Keratinocyte (primary cell): ENCODE measurements around the gene SLC25A39. TPM values are rescaled to one million over a fixed set of nuclear protein-coding genes. Genes with fewer than 3 reads are reported as not detected.
"Not testable (repeated sequence)": the region's sequence is repeated elsewhere in the genome, so short reads cannot be mapped to it uniquely, and the experiment has no call there.

Experiments used
- DNase-seq: peaks from one replicate; pipeline ENCODE4 v3.0.0-alpha.2; 2011; ENCODE audit warnings: low read depth, missing footprints, low spot score
- FAIRE-seq: peaks from 2 replicates; lab custom pipeline; 2011; peaks lifted over from hg19 to GRCh38; lab: Jason Lieb, UNC
- H2AFZ ChIP-seq: 2 replicates; pipeline ENCODE4 v1.6.0; 2012; ENCODE audit warnings: low read length, control low read depth, inconsistent platforms; ENCODE audit not compliant: control insufficient read depth
- H3K27ac ChIP-seq: 2 replicates; pipeline ENCODE4 v1.5.1; 2011; ENCODE audit warnings: low read length; ENCODE audit not compliant: control insufficient read depth, insufficient read depth
- H3K27me3 ChIP-seq: 3 replicates; pipeline ENCODE4 v1.6.0; 2011; ENCODE audit warnings: low read length; ENCODE audit not compliant: control insufficient read depth, insufficient read depth; ENCODE audit errors: extremely low read depth
- H3K36me3 ChIP-seq, 2 experiments: 2 replicates in 1 of 2; 3 replicates in 1 of 2; pipeline ENCODE4 v1.5.1; 2011; ENCODE audit warnings: low read length in 2 of 2, mild to moderate bottlenecking in 1 of 2; ENCODE audit not compliant: control insufficient read depth in 2 of 2, insufficient read depth in 2 of 2; ENCODE audit errors: extremely low read depth in 1 of 2
- H3K4me1 ChIP-seq: 3 replicates; pipeline ENCODE4 v1.5.1; 2011; ENCODE audit warnings: low read length; ENCODE audit not compliant: control insufficient read depth, insufficient read depth; ENCODE audit errors: extremely low read depth
- H3K4me2 ChIP-seq: 3 replicates; pipeline ENCODE4 v1.6.0; 2011; ENCODE audit warnings: low read depth, low read length; ENCODE audit not compliant: control insufficient read depth, insufficient read depth; ENCODE audit errors: extremely low read depth
- H3K4me3 ChIP-seq, 3 experiments: fragments of 200-600 bp in 1 of 3; sonication (generic) in 1 of 3; 2 replicates in 2 of 3; 3 replicates in 1 of 3; pipeline ENCODE4 v1.5.1; 2011 to 2016; ENCODE audit warnings: low read length in 3 of 3, mild to moderate bottlenecking in 3 of 3, control low read depth in 2 of 3, inconsistent platforms in 1 of 3, low read depth in 1 of 3, mixed read lengths in 1 of 3, mixed run types in 1 of 3, moderate library complexity in 1 of 3; ENCODE audit not compliant: control insufficient read depth in 2 of 3, insufficient read depth in 2 of 3; ENCODE audit errors: extremely low read depth in 1 of 3
- H3K79me2 ChIP-seq: 2 replicates; pipeline ENCODE4 v1.6.0; 2012; ENCODE audit warnings: low read length; ENCODE audit not compliant: control insufficient read depth, insufficient read depth
- H3K9ac ChIP-seq: 3 replicates; pipeline ENCODE4 v1.6.0; 2011; ENCODE audit warnings: low read length; ENCODE audit not compliant: control insufficient read depth, insufficient read depth; ENCODE audit errors: extremely low read depth
- H3K9me1 ChIP-seq: 3 replicates; pipeline ENCODE4 v1.6.0; 2011; ENCODE audit warnings: low read length; ENCODE audit not compliant: control insufficient read depth, insufficient read depth; ENCODE audit errors: extremely low read depth
- H3K9me3 ChIP-seq: 2 replicates; pipeline ENCODE4 v1.5.1; 2012; ENCODE audit warnings: low read depth, low read length; ENCODE audit not compliant: control insufficient read depth
- H4K20me1 ChIP-seq: 3 replicates; pipeline ENCODE4 v1.6.0; 2011; ENCODE audit warnings: low read length; ENCODE audit not compliant: control insufficient read depth, insufficient read depth; ENCODE audit errors: extremely low read depth
- CTCF ChIP-seq, 3 experiments: IDR thresholded peaks in 1 of 3; conservative IDR thresholded peaks in 1 of 3; optimal IDR thresholded peaks in 1 of 3; 2 replicates in 2 of 3; 3 replicates in 1 of 3; pipeline versions ENCODE3 to v1.5.1; 2011; ENCODE audit warnings: low read length in 3 of 3, mild to moderate bottlenecking in 3 of 3, moderate library complexity in 2 of 3, control low read depth in 1 of 3, inconsistent platforms in 1 of 3; ENCODE audit not compliant: insufficient read depth in 2 of 3; ENCODE audit errors: extremely low read depth in 1 of 3
- EZH2 ChIP-seq: IDR thresholded peaks from one replicate; pipeline ENCODE4 v1.6.1; 2012; ENCODE audit warnings: inconsistent platforms, mild to moderate bottlenecking, low read length, moderate library complexity
- dilution Hi-C: fragments of 300-500 bp; cut with MboI; formaldehyde crosslinking; loops from one replicate; pipeline ENCODE4 v1.7.0; 2020; ENCODE audit warnings: low sequenced_read_pairs; ENCODE audit not compliant: extremely low pct_ligation_motif_present
- polyA plus RNA-seq, 5 experiments: library from polyadenylated mRNA; depleted of rRNA in 3 of 5; stranded (reverse) in 3 of 5; stranded (forward) in 1 of 5; unstranded in 1 of 5; fragments of >200 nt; gene quantifications; 1 replicate in 1 of 5; 2 replicates in 3 of 5; 3 replicates in 1 of 5; pipeline versions ENCODE4 v1.2.1 to v1.2.3, GENCODE V29; 2011 to 2012; ENCODE audit warnings: missing spikeins in 2 of 5, low read depth in 1 of 5, low replicate concordance in 1 of 5

SLC25A39 gene
- polyA plus RNA-seq, 1 donor (not counting 4 experiments of a cell fraction or from before 2014, with no cell fraction given): 108 TPM

GRCh38 chr17:44368391-44369243 lies 44.0 kb upstream of the SLC25A39 start:
- H4K20me1 ChIP-seq, H3K4me2 ChIP-seq, H3K9me3 ChIP-seq, DNase-seq, FAIRE-seq, H3K9ac ChIP-seq, H2AFZ ChIP-seq, H3K27ac ChIP-seq, H3K9me1 ChIP-seq, H3K4me1 ChIP-seq, H3K36me3 ChIP-seq, H3K79me2 ChIP-seq, H3K4me3 ChIP-seq, dilution Hi-C loops: not testable (repeated sequence)
- peaks cover 24% of the 10 kb centered on the region for H3K27me3 ChIP-seq

- no peak overlapping the region for H3K4me3 ChIP-seq
- H3K4me2 ChIP-seq: no peak overlapping the region
- peaks cover 24% of the 10 kb centered on the region for H3K27me3 ChIP-seq
- H3K9me3 ChIP-seq: no peaks in the 10 kb centered on the region
- no peak overlapping the region for H2AFZ ChIP-seq
- no peak overlapping the region for H3K27ac ChIP-seq
- FAIRE-seq (no peak), DNase-seq (no peak)
- TF ChIP-seq CTCF (optimal IDR thresholded peaks at IDR 0.05 in 1 of 3, IDR thresholded peaks at IDR 0.05 in 1 of 3, conservative IDR thresholded peaks at IDR 0.05 in 1 of 3; ENCODE audit: extremely low read depth in 1 of 3, insufficient read depth in 2 of 3, low read length in 3 of 3) (no peak), EZH2 (no peak)
- no peaks in the 10 kb centered on the region for H3K9me1 ChIP-seq
- dilution Hi-C loops: no loop called here
- no peaks in the 10 kb centered on the region for H3K79me2 ChIP-seq
- no peak overlapping the region for H3K9ac ChIP-seq
- H3K4me1 ChIP-seq: no peaks in the 10 kb centered on the region
- H3K36me3 ChIP-seq: no peaks in the 10 kb centered on the region
- no peaks in the 10 kb centered on the region for H4K20me1 ChIP-seq
These were observed 42.8 kb upstream of the SLC25A39 start for GRCh38 chr17:44367231-44367979.

- H4K20me1 ChIP-seq, H3K9me3 ChIP-seq, H3K9ac ChIP-seq, H3K4me1 ChIP-seq, H2AFZ ChIP-seq, H3K4me2 ChIP-seq, DNase-seq, dilution Hi-C loops, H3K27ac ChIP-seq, H3K4me3 ChIP-seq, H3K36me3 ChIP-seq, H3K79me2 ChIP-seq, FAIRE-seq, H3K9me1 ChIP-seq: not testable (repeated sequence)
- peaks cover 27% of the 10 kb centered on the region for H3K27me3 ChIP-seq
These were observed 40.4 kb upstream of the SLC25A39 start for GRCh38 chr17:44365051-44365450.
